GM21825 (cell line): ENCODE measurements around the gene NXN.
"Not testable (repeated sequence)": the region's sequence is repeated elsewhere in the genome, so short reads cannot be mapped to it uniquely, and the experiment has no call there.

Experiments used
- ATAC-seq: cut with Tn5 transposase; IDR thresholded peaks from one replicate; pipeline ENCODE4 v1.9.1; 2021; ENCODE audit warnings: mild to moderate bottlenecking, moderate library complexity; ENCODE audit not compliant: unreplicated experiment

The NXN gene

DNA sequence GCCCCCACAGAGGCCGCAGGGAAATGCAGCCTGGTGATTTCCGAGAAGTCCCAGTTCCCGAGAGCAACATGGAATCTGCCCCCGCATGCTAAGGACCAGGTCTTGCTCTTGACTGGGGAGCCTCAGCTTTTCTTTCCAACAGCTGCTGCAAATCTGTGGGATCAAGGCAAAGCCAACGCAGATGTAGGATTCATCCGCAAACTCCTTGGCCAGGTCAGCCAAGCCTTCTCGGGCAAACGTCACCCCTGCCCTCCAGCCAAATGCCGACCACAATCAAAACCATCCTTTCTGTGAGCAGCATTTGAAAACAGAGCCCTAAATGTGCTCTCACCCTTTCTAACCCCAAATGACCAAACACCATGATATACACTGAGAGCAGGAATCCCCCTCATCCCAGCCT lies 143.4 kb downstream of the NXN start:
- ATAC-seq = no peak

DNA sequence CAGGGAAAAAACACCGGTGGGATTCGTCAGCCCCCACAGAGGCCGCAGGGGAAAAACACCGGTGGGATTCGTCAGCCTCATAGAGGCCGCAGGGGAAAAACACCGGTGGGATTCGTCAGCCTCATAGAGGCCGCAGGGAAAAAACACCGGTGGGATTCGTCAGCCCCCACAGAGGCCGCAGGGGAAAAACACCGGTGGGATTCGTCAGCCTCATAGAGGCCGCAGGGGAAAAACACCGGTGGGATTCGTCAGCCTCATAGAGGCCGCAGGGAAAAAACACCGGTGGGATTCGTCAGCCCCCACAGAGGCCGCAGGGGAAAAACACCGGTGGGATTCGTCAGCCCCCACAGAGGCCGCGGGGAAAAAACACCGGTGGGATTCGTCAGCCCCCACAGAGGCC lies 143.9 kb downstream of the NXN start:
- ATAC-seq = not testable (repeated sequence)

DNA sequence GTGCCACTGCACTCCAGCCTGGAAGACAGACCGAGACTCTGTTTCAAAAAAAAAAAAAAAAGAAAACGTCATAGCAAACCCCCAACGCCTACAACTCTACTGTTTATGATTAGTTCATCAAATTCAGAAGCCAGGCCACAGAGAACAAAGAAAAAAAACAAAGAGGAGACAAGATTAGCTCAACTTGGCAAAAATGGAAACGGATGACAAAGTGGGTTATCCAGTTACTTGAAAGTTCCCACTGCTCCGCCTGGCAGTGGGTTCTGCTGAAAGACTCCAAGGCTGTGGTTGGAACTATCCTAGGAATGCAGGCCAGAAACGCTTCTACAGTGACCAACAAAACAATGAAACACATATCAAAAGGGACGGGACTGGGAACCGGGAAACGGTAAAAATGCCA lies 144.3 kb downstream of the NXN start:
- ATAC-seq = no peak

DNA sequence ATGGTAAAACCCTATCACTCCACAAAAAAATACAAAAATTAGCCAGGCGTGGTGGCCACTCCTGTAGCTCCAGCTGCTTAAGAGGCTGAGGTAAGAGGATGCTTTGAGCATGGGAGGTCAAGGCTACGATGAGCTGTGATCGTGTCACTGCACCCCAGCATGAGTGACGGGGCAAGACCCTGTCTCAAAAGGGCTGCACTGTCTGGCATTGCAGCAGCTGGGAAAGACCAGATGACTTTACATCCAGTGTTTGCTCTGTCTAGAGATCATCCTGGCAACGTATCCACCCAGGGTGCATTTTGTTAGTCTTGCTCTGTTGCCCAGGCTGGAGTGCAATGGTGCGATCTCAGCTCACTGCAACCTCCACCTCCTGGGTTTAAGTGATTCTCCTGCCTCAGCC lies 145.4 kb downstream of the NXN start:
- no peak for ATAC-seq

DNA sequence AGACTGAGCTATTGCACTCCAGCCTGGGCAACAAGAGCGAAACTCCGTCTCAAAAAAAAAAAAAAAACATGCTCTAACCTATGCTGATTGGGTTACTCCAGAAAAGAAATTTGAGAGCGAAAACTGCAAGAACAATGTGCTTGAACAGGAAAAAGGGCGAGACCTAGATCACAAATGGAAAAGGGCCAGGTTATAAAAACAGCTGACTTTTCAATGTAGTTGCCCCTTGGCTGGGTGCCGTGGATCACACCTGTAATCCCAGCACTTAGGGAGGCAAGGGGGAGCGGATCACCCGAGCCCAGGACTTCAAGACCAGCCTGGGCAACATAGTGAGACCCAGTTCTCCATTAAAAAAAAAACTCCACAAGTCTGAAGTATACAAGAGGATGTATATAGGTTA lies 148.6 kb downstream of the NXN start:
- no peak for ATAC-seq

DNA sequence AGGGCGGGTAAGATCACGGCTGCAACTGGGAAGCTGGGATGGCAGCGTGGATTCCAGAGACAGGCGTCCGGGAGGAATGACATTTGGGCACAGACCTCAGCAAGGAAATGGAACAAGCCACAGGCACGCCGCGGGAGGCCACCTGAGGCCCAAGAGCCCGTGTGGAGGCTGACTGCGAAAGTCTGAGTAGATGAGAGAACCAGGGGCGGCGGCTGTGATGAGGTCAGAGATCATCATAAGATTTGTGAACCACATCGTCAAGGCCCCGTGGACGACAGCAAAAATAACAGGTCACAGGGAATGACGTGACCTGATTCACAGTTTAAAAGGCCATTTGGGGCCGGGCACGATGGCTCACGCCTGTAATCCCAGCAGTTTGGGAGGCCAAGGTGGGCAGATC lies 149.2 kb downstream of the NXN start:
- no peak for ATAC-seq

DNA sequence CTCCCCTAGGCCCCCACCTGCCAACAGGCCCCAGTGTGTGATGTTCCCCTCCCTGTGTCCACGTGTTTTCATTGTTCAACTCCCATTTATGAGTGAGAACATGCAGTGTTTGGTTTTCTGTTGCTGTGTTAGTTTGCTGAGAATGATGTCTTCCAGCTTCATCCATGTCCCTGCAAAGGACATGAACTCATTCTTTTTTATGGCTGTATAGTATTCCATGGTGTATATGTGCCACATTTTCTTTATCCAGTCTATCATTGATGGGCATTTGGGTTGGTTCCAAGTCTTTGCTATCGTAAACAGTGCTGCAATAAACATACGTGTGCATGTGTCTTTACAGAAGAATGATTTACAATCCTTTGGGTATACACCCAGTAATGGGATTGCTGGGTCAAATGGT lies 150.0 kb downstream of the NXN start:
- ATAC-seq = not testable (repeated sequence)

DNA sequence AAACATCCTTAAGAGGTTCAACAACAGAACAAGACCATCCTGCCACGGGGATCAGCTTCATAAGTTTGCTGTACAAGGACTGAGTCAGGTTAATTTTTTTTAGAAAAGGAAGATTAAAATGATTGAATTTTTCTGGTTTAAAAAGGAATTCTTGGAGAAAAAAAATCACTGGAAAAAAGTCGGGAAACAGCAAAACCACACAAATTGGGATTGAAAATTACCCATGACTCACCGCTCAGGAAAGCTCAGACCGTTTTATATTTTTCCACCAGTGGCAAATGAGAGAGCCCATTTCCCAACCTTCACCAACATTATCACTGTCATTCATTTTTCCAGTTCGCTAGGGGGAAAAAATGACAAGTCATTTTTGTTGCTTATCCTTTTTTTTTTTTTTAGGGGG lies 150.8 kb downstream of the NXN start:
- no peak for ATAC-seq

DNA sequence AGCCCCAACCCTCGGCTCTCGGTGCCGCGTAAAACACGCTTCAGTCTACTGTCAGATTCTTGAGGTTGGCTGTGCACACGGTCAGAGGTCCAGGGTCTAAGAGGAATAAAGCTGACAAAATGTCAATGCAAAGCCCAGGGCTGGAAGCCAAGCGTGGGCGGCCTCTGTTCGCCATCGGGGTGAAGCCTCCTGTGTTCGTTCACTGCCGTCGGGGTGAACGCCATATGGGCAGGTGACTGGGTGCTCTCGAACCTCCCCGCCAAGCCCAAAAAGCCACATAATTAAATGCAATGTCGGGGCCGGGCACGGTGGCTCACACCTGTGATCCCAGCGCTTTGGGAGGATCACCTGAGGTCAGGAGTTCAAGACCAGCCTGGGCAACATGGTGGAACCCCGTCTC lies 152.8 kb downstream of the NXN start:
- ATAC-seq = no peak

DNA sequence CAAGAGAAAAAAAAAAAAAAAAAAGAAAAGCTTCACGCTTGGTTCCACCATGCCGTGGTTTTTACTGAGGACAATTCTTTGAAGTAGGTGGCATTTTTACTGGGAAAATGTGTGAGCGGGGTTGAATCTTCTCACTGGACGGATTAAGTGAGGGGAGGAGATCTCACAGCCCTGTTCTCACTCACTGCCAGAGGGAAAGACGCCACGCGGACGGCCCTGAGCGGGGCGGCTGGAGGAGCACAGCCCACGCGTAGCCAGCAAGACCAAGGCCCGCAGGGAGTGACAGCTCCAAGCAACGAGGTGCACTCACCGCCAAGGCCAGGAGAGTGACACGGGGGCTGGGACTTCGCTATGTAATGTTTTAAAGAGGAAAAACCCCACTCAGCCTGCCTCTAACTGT lies 154.4 kb downstream of the NXN start:
- ATAC-seq = no peak

DNA sequence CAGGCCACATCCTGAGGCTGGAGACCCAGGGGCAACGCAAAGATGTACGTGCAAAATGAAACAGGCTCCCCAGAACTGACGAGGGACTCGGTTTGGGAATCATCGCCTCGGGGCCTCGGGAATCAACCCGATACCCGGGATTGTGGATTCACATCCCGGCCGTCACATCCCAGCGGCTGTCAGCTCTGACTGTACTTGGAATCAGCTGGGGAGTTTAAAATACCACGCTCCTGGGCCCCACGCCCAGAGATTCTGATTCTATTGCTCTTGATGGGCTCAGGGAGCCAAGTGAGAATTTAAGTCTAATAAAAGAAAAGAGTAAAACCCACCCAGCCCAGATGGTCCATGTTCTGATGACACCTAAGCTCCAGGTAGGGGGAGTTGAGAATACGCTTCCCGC lies 155.2 kb downstream of the NXN start:
- no peak for ATAC-seq

DNA sequence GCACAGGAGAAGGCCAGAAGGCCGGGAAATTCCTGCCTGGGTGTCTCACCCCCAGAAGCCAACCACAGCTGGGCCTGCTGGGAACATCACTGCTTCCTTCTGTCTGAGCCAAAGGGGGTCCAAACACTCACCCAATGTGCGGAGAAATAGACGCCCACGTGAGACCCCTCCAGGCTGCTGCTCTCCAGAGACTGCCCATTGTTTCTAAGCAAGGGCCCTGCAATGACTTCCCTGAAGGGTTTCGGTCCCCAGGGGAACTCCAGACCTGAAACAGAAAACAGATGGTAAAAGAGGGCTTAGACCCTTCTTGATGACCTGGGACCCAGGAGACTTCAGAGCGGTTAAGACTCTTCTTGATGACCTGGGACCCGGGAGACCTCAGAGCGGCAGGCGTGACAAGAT lies 156.1 kb downstream of the NXN start:
- no peak for ATAC-seq

DNA sequence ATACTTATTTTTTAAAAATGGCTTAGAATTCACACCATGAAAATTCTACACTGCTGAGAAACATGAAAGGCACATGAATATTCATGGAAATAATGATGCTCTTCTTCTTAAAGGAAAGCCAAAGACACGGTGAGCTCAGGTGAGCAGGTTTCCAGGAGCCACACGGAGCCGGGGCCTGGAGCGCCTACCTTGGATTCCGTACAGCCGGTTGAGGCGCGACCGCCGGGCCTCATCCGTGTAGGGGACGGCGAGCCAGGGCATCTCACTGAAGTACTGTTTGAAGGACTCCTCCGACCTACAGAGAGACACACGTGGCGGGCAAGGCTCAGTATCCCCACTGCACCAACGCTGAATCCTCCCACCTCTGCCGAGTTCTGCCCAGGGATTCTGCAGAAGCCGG lies 160.3 kb downstream of the NXN start:
- no peak for ATAC-seq

DNA sequence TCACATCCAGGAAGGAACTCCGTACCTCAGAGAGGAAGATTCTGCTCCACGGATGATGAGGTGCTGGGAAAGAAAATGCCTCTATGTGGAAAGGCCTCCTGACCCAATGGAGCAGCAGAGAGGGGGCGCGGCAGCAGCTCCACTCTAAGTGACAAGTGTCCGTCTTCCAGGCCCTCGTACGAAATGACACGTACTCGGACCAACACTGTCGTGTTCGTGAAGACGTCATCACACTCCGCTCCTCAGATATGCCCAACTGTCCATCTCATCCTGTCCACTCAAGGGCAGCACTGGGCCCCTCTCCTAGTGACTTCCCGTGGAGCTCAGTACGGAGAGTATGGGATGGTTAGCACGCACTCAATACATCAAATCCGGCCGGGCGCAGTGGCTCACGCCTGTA lies 165.2 kb downstream of the NXN start:
- ATAC-seq = no peak

DNA sequence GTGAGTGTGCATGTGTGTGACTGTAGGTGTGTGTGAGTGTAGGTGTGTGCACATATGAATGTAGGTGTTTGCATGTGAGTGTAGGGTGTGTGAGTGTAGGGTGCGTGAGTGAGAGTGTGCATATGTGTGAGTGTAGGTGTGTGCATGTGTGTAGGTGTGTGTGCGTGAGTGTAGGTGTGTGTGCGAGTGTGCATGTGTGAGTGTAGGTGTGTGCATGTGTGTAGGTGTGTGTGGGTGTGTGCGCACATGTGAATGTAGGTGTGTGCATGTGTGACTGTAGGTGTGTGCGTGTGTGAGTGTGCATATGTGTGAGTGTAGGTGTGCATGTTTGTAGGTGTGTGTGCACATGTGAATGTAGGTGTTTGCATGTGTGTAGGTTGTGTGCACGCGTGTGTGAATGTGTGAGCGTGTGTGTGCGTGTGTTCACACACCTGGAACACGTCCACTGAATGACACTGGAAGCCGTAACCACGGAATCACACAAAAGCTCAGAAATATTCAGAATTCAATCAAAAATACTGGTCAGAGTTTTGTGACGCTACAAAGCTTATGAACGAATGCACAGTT lies 166.9 kb downstream of the NXN start:
- ATAC-seq = no peak

DNA sequence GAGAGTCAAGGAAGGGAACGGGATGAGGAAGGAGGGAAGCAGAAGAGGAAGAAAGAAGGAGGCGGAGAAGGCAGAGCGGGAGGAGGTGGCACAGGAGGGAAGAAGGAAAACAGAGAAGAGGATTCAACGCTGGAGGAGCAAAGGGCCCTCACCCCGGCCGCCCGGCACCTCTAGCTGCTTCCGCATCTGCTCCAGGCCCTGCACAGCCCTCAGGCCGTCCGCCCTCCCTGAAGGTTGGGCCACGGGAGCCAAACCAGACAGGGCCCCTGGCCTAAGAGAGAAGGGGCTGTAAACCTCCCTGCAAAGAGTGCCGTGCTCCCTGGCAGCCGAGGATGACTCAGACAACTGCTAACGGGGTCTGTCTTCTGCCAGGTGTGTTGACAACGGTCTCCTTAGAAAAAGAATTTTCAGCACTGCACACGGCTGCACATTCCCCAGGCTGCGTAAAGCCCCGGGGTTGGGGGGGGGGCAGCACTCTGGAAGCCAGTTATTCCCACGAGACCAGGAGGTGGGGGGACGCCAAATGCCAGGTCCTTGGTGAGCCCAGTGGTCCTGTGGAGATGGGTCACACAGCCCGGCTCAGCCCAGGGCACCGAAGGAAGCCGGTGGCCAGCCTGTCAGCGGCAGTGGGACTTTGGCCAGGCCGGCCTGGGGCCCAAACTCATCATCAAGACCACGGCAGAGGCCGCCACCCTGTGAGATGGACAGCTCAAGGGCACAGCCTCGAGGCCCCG lies 168.4 kb downstream of the NXN start:
- ATAC-seq = no peak

DNA sequence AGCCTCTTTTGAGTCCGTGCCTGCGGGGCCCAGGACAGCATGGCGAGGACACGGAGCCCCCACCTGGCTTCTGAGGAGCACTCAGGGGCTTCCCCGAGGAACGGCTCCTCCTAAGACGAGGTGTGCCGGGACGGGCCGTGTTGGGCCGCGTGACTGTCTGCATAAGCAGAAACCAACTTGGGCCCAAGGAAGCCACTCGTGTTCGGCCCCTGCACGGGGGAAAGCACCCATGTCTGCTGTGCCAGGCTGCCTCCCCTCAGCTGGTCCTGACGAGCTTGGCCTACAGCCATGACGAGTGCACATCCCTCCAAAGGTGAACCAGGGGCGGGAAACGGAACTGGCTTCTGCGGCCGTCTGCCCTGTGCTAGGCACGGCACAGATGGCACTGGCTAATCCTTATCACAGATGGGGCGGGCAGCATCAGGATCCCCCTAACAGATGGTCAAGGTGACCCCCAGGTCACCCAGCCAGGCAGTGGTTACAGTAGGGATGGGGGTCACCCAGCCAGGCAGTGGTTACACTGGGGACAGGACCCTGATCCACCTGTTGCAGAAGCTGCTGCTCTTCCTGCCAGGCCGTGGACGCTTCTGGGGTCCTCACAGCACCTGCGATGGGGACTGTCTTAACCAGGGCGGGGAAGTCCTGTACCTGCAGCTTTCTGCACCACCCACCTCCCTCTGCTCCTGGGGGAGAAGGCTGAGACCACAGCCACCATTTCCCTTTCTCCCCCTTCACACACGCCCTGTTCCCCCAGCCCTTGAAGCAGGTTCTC lies 171.9 kb downstream of the NXN start:
- no peak for ATAC-seq

DNA sequence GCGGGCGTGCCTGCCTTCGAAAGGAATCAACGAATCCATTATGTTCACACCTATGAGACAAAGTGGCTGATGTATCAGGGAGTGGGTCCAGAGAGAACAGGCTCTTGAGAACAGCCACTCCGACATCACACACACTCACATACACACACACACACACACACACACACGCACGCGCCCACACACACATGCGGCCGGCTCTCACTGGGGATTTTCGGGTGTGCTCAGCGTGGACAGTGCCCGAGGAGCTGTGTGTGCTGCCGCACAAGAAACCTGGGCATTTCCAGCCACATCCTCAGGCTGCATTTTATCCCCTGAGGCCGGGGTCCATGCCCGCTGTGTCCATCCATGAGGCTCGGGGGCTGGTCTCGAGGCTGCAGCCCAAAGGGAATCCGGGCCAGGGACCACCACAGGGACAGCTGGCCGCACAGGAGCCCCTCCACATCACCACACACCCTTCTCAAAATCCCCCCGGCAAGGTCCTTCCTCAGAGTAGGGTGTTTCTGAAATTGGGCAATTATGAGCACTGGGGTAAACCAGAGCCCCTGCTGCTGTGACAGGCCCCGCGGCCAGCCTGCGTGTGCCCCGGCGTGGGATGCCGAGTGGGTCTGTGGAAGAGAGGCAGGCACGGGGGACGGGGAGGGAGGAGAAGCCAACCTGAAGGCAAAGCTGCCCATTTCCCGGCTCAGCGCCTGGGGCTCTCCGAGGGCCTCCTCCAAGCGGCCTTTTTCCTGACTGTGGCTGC lies 172.6 kb downstream of the NXN start:
- ATAC-seq = no peak

DNA sequence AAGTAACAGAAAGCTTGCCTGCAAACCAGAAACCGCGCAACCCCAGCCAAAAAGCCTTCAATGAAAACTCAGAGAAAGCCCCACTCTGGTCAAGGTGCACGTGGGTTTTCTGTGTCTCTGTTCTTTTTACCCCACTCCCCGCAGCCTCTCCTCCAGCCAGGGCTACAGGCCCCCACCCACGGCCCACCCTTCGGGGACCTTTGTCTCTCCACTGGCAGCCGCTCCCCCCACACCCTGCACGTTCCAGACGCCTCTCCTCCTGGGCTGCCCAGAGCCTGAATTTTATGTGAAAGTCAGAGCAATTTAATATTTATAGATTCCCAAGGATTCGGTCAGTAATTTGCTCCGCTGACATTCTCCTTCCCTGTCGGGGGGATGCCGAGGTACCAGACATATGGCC lies 173.2 kb downstream of the NXN start:
- ATAC-seq = no peak

DNA sequence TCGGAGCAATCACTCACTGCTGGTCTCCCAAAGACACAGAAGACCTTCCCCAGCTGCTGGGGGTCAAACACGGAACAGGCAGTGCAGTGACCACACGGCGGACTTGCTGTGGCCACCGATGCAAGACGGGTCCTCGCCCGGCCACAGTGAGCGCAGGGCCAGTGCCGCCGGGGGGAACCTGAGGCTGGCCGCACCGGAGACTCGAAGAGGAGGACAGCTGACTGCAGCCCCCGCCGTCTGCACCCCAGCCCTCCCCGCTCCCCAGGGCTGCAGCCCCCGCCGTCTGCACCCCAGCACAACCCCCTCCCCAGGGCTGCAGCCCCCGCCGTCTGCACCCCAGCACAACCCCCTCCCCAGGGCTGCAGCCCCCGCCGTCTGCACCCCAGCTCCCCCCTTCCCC lies 173.7 kb downstream of the NXN start:
- ATAC-seq = not testable (repeated sequence)

DNA sequence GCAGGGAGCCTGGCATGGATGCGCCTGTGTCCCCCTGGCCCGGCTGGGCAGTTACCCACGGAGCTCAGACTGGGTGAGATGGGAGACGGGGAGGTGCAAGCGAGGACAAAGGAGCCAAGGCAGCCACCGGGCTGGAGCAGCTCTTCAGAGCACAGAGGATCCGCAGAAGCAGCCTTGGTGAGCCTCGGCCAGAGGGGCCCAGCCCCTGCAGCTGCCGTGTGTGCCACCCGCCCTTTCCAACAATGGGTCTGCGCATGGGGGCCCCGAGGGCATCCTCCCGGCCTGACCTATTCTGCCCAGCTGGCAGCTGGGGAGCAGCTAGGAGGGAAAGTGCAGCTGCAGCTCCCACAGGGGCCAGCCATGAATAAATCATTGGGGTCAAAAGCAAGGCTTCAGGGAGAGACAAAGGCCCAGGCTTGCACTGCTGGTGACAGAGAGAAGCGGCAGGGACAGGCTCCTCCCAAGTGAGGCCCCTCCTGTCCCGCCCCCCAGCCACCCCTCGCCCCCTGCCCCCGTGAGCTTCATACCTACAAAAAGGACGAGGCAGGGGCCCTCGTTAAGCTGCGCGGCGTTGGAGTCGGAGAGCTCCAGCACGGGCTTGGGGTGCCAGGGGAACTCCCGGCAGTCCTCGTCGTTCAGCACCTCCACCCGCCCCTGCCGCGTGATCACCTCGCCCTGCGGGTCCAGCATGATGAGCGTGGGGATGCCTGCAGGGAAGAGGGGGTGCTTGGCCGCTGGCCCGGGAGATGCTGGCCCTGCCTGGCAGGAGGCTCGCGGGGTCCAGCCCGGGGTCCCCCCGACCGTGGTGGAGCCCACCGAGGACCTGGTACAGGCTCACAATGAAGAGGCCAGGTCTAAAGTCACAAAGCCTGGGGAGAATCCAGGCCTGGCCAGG lies 174.8 kb downstream of the NXN start:
- no peak for ATAC-seq
